Measurements from ENCODE around the gene NUP210L. TPM values are rescaled to one million over a fixed set of nuclear protein-coding genes. Genes with fewer than 3 reads are reported as not detected.

The NUP210L gene
- total and polyA plus RNA-seq, 9 of the 15 experiments (the other 6 are each of a cell fraction or from before 2014, with no cell fraction given): 0.01 to 0.04 TPM; not detected in 7

- TF ChIP-seq, protein P1, sequence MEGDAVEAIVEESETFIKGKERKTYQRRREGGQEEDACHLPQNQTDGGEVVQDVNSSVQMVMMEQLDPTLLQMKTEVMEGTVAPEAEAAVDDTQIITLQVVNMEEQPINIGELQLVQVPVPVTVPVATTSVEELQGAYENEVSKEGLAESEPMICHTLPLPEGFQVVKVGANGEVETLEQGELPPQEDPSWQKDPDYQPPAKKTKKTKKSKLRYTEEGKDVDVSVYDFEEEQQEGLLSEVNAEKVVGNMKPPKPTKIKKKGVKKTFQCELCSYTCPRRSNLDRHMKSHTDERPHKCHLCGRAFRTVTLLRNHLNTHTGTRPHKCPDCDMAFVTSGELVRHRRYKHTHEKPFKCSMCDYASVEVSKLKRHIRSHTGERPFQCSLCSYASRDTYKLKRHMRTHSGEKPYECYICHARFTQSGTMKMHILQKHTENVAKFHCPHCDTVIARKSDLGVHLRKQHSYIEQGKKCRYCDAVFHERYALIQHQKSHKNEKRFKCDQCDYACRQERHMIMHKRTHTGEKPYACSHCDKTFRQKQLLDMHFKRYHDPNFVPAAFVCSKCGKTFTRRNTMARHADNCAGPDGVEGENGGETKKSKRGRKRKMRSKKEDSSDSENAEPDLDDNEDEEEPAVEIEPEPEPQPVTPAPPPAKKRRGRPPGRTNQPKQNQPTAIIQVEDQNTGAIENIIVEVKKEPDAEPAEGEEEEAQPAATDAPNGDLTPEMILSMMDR (IDR thresholded peaks at IDR 0.05 in 2 of 3, conservative IDR thresholded peaks at IDR 0.05 in 1 of 3; ENCODE audit: insufficient read depth in 2 of 3, low read depth in 1 of 3, low read length in 3 of 3): no peak
- peak; percentile 58 for TF ChIP-seq USF1 (CRISPR knock-in tag; IDR thresholded peaks at IDR 0.05)
- peak; percentile 11; the same call in 1 of the 2 replicates for TF ChIP-seq CBFA2T2 (conservative IDR thresholded peaks at IDR 0.05)
- TF ChIP-seq, protein P2, sequence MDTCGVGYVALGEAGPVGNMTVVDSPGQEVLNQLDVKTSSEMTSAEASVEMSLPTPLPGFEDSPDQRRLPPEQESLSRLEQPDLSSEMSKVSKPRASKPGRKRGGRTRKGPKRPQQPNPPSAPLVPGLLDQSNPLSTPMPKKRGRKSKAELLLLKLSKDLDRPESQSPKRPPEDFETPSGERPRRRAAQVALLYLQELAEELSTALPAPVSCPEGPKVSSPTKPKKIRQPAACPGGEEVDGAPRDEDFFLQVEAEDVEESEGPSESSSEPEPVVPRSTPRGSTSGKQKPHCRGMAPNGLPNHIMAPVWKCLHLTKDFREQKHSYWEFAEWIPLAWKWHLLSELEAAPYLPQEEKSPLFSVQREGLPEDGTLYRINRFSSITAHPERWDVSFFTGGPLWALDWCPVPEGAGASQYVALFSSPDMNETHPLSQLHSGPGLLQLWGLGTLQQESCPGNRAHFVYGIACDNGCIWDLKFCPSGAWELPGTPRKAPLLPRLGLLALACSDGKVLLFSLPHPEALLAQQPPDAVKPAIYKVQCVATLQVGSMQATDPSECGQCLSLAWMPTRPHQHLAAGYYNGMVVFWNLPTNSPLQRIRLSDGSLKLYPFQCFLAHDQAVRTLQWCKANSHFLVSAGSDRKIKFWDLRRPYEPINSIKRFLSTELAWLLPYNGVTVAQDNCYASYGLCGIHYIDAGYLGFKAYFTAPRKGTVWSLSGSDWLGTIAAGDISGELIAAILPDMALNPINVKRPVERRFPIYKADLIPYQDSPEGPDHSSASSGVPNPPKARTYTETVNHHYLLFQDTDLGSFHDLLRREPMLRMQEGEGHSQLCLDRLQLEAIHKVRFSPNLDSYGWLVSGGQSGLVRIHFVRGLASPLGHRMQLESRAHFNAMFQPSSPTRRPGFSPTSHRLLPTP (IDR thresholded peaks at IDR 0.05; ENCODE audit: borderline replicate concordance, extremely low read depth, insufficient read length): no peak
- peak; percentile 30 for TF ChIP-seq ATF3 (IDR thresholded peaks at IDR 0.05)
- no peak for TF ChIP-seq ATF3 (CRISPR knock-in tag; conservative IDR thresholded peaks at IDR 0.05)
- TF ChIP-seq ZNF121 (CRISPR knock-in tag; conservative IDR thresholded peaks at IDR 0.05): peak; percentile 93
- TF ChIP-seq XRCC4 (IDR thresholded peaks at IDR 0.05; ENCODE audit: extremely low read depth, insufficient read depth, insufficient read length): no peak
- TF ChIP-seq CXXC5 (CRISPR knock-in tag; IDR thresholded peaks at IDR 0.05): no peak
- TF ChIP-seq, protein P3, sequence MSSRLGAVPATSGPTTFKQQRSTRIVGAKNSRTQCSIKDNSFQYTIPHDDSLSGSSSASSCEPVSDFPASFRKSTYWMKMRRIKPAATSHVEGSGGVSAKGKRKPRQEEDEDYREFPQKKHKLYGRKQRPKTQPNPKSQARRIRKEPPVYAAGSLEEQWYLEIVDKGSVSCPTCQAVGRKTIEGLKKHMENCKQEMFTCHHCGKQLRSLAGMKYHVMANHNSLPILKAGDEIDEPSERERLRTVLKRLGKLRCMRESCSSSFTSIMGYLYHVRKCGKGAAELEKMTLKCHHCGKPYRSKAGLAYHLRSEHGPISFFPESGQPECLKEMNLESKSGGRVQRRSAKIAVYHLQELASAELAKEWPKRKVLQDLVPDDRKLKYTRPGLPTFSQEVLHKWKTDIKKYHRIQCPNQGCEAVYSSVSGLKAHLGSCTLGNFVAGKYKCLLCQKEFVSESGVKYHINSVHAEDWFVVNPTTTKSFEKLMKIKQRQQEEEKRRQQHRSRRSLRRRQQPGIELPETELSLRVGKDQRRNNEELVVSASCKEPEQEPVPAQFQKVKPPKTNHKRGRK (tag; IDR thresholded peaks at IDR 0.05): no peak
- TF ChIP-seq MXI1 (IDR thresholded peaks at IDR 0.05; ENCODE audit: low read depth, low read length): no peak
- TF ChIP-seq NR2C2 (CRISPR knock-in tag; IDR thresholded peaks at IDR 0.05): no peak
- no peak for TF ChIP-seq NR2C2 (tag; IDR thresholded peaks at IDR 0.05)
- no peak for TF ChIP-seq ZNF431 (CRISPR knock-in tag; IDR thresholded peaks at IDR 0.05)
- TF ChIP-seq FOXA3 (CRISPR knock-in tag; conservative IDR thresholded peaks at IDR 0.05 in 1 of 2, IDR thresholded peaks at IDR 0.05 in 1 of 2): no peak
- TF ChIP-seq USF2 (CRISPR knock-in tag; IDR thresholded peaks at IDR 0.05): peak; percentile 31; the same call in 1 of the 2 replicates
- TF ChIP-seq HNRNPLL (IDR thresholded peaks at IDR 0.05; ENCODE audit: low read depth, low read length, poor library complexity, severe bottlenecking): no peak
These were observed 73.3 kb downstream of the NUP210L start (continued) for GRCh38 chr1:154081386-154082126.

Data from K562 (cell line).